NCI-H446 treated with DMSO at 0.1 percent for 48 hours (cell line): ENCODE results near the gene CHST9.
"Not testable (repeated sequence)": the region's sequence is repeated elsewhere in the genome, so short reads cannot be mapped to it uniquely, and the experiment has no call there.

Experiments
- DNase-seq: peaks from one replicate; lab custom pipeline; 2025; lab: John Stamatoyannopoulos, UW

The CHST9 gene

GRCh38 chr18:27004056-27004829 is 180.9 kb downstream of the CHST9 start:
- no peak for DNase-seq

DNA sequence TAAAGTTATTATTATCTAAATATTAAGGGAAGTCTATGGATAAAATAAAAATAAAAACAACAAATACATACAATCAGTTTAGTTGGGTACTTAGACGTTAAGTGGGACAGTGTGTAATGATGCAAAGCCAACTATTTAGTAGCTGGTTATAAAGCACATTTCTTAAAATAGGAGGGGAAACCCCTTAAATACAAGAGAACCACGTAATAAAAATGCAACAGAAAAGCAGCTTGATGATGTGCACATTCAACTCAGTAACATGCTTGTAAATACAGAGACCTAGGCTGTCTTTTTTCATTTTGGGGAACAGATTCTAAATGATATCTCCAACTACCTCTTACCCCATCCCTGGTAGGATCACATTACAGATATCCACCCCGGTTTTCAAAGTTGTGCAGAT is 185.3 kb downstream of the CHST9 start:
- DNase-seq = no peak

- no peak for DNase-seq
Observed at GRCh38 chr18:26993568-26993967, 191.5 kb downstream of the CHST9 start.

DNA sequence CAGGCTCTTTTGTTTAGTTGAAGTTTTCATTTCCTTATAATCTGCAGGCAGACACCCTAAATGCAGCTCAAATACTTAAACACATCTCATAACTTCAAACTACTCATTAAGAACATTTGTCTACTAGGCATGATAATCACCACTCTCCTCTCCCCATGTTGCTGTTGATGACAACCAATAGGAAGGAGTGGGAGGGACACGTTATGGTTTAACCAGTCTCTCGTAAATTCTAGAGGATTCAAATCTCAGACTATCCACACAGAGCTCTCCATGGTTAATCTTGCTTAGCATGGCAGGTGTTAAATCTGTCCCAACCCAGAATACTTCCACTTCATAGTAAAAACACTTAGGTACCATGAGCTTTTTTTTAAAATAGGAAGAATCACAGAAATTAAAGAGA is 192.2 kb downstream of the CHST9 start:
- DNase-seq = no peak

GRCh38 chr18:26989842-26990241 is 195.3 kb downstream of the CHST9 start:
- no peak for DNase-seq

GRCh38 chr18:26981360-26982082 is 203.6 kb downstream of the CHST9 start:
- no peak for DNase-seq

GRCh38 chr18:26978812-26979341 is 206.2 kb downstream of the CHST9 start:
- DNase-seq = no peak

GRCh38 chr18:26977781-26978180 is 207.3 kb downstream of the CHST9 start:
- no peak for DNase-seq

DNA sequence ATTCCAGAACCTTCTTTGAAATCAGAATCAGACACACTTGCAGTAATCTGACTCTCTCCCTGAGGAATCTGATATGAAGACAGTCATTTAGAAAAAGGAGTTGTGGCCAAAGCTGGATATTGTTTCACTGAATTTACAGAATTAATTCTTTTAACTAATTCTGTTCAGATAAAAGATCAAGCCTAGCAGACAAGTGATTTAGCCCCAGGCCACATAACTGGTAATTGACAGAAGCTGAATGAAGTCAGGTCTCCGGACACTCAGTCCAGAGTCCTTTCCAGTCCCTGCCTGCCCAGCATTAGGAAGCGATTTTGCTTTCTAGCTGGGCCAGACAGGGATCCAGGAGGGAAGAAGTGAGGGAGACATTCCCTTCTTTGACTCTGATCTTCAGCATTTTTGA is 208.9 kb downstream of the CHST9 start:
- no peak for DNase-seq

GRCh38 chr18:26972549-26972948 is 212.6 kb downstream of the CHST9 start:
- DNase-seq = not testable (repeated sequence)

- no peak for DNase-seq
Observed at GRCh38 chr18:26971409-26971808, 213.7 kb downstream of the CHST9 start.

- DNase-seq = no peak
Observed at GRCh38 chr18:26970637-26971036, 214.5 kb downstream of the CHST9 start.

GRCh38 chr18:26965206-26965605 is 219.9 kb downstream of the CHST9 start:
- no peak for DNase-seq

DNA sequence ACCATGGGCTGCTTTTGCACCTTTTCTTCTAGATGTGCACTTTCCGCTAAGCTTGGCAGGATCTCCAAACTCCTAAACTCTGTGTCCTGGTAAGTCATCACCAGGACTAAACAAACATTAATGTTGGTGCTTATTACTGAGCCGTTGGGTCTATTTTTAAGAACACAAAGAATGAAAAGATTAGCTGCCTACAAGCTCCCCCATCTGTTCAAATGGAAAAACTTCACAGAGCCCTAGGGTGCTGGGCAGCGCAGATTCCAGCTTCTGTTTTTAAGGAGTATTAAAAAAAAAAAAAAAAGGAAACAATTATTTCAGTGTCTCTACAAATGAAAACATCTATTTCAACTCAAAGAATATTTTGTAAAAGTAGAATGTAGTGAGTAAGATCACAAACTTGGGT is 221.8 kb downstream of the CHST9 start:
- DNase-seq = no peak

- no peak for DNase-seq
Observed at GRCh38 chr18:26961839-26962238, 223.3 kb downstream of the CHST9 start.

GRCh38 chr18:26960911-26961310 is 224.2 kb downstream of the CHST9 start:
- no peak for DNase-seq

DNA sequence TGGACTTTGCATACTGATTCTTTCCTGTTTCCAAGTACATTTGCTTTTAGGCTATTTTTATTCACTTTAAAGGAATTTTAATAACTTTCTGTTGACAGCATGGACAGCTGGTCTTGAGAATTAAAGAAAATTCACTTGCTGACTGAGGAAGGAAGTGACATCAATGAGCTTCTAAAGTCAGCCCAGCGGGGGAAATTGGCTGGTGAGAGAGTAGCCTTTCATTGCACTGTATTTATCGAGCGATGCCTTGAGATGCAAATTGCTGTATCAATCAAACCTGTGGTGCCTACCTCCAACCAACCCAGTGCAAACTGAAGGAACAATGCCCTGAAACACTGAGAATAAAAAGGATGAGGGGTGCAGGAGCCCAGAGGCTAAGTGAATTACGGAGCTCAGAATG is 228.2 kb downstream of the CHST9 start:
- DNase-seq = no peak

- DNase-seq = no peak
Observed at GRCh38 chr18:26948703-26949102, 236.4 kb downstream of the CHST9 start.

DNA sequence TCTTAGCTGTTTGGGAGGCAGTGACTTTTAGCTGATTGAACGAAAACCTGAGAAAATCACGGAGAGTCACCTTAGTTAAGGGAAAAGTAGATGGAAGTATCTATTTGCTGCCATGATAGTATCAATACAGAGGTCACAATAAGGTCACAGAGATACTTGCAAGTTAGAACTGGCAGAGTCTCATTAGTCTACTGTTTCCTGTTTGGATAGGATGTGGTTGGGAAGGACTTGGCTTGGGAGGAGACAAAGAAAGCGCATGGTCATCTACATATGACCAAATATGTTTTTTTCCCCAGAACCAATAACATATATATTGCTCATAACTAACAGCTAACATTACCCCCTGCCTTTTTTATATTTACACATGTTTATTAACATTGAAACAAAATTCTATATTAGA is 241.2 kb downstream of the CHST9 start:
- DNase-seq = no peak

- no peak for DNase-seq
Observed at GRCh38 chr18:26941584-26941983, 243.5 kb downstream of the CHST9 start.

DNA sequence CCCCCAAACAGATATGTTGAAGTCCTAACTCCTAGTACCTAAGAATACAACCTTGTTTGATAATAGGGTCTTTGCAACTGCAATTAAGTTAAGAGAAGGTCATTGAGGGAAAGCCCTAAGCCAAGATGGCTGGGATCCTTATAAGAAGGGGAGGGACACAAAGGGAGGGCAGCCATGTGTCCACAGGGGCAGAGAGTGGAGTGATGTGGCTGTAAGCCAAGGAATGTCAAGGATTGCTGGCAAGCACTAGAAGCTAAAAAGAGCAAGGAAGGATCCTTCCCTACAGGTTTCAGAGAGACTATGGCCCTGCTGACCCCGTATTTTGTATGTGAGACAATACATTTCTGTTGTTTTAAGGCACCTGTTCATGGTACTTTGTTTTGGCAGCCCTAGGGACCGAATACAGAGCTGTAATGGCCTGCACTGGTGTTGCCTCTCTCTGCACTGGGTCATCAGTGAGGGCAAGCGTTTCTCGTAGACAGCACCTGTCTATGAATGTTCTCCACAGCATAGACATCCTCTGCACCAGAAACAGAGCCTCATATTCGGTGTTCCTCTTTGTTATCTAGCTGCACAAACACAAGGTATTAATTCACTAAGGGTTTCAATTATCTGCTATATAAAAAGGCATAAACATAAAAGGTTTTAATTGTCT is 244.2 kb downstream of the CHST9 start:
- DNase-seq = no peak

DNA sequence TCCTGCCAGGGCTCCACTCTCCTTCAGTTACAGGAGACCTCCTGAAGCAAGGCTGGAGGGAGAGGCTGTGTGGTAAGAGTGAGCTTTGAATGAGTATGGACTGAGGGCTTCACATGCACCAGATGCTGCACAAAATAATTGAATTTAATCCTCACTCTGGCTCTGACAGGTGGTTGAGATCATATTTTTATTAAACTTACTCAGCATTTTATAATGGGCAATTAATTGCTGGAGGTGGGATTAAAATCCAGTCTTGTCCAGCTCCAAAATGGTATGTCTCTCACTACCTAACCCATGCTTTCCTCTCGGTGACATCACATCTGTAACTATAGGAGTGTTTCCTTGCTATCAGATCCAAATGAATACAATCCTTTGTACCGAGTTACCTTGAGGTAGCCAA is 253.4 kb downstream of the CHST9 start:
- DNase-seq = no peak

GRCh38 chr18:26930630-26931029 is 254.5 kb downstream of the CHST9 start:
- no peak for DNase-seq
